Adrenal gland (tissue), 5 donors: ENCODE results near the gene VPS39.

Experiments
- CTCF ChIP-seq, 6 experiments: fragments of 450-650 bp in 4 of 6; fragments of 200-600 bp in 2 of 6; sonication (generic) in 1 of 6; IDR thresholded peaks; 1 replicate in 5 of 6; 2 replicates in 1 of 6; pipeline versions ENCODE4 v1.5.1 to v1.8.0; 2016 to 2021; ENCODE audit warnings: antibody characterized with exemption in 6 of 6, mild to moderate bottlenecking in 2 of 6, moderate library complexity in 1 of 6
- POLR2A ChIP-seq, 2 donors: fragments of 450-650 bp; IDR thresholded peaks; one replicate each; pipeline ENCODE4 v1.6.1; 2017; ENCODE audit warnings: antibody characterized with exemption in 2 of 2, mild to moderate bottlenecking in 2 of 2, moderate library complexity in 1 of 2
- donor health status: DM: no; HTN: no; CAD: no.

- TF ChIP-seq CTCF (IDR thresholded peaks at IDR 0.05) (no peak), POLR2A (IDR thresholded peaks at IDR 0.05) (no peak)
Observed at GRCh38 chr15:42166225-42166940, 41.7 kb downstream of the VPS39 start.
